ENCODE results near the gene C7. TPM values are rescaled to one million over a fixed set of nuclear protein-coding genes. Genes with fewer than 3 reads are reported as not detected.
"Not testable (repeated sequence)": the region's sequence is repeated elsewhere in the genome, so short reads cannot be mapped to it uniquely, and the experiment has no call there.

The C7 gene
- total RNA-seq, 2 experiments from 2014 or later: not detected

DNA sequence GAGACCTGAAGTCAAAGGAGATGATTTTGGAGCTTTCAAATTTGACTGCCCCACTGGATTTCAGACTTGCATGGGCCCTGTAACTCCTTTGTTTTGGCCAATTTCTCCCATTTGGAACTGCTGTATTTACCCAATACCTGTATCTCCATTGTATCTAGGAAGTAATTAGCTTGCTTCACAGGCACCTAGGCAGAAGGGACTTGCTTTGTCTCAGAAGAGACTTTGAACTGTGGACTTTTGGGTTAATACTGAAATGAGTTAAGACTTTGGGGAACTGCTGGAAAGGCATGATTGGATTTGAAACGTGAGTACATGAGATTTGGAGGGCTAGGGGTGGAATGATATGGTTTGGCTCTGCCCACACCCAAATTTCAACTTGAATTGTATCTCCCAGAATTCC is 26.2 kb upstream of the C7 start:
- H3K4me3 Mint-ChIP-seq; intact Hi-C loops (cut with micrococcal nuclease); H3K27me3 Mint-ChIP-seq (ENCODE audit: low read depth); H3K36me3 Mint-ChIP-seq (ENCODE audit: low read depth); H3K27ac Mint-ChIP-seq; H3K9me3 Mint-ChIP-seq; DNase-seq; H3K4me1 Mint-ChIP-seq (ENCODE audit: low read depth): not testable (repeated sequence)
- CTCF ChIA-PET: interaction anchor here (1.2 kb wide), 1 partner anchor 923 kb away, joined by 3 read pairs; no protein-coding TSS in a partner anchor

DNA sequence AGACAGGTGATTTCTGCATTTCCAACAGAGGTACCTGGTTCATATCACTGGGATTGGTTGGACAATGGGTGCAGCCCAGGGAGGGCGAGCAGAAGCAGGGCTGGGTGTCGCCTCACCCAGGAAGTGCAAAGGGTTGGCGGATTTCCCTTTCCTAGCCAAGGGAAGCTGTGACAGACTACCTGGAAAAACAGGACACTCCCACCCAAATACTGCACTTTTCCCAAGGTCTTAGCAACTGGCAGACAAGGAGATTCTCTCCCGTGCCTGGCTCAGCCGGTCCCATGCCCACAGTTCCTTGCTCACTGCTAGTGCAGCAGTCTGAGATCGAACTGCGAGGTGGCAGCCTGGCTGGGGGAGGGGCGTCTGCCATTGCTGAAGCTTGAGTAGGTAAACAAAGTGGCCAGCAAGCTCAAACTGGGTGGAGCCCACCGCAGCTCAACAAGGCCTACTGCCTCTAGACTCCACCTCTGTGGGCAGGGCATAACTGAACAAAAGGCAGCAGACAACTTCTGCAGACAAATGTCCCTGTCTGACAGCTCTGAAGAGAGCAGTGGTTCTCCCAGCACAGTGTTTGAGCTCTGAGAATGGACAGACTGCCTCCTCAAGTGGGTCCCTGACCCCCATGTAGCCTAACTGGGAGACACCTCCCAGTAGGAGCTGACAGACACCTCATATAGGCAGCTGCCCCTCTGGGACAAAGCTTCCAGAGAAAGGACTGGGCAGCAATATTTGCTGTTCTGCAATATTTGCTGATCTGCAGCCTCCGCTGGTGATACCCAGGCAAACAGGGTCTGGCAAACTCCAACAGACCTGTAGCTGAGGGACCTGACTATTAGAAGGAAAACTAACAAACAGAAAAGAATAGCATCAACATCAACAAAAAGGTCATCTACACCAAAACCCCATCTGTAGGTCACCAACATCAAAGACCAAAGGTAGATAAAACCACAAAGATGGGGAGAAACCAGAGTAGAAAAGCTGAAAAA is 13.6 kb upstream of the C7 start:
- H3K9me3 Mint-ChIP-seq; H3K36me3 Mint-ChIP-seq (ENCODE audit: low read depth); H3K4me3 Mint-ChIP-seq; H3K27me3 Mint-ChIP-seq (ENCODE audit: low read depth); H3K27ac Mint-ChIP-seq; DNase-seq; H3K4me1 Mint-ChIP-seq (ENCODE audit: low read depth); intact Hi-C loops (cut with micrococcal nuclease): not testable (repeated sequence)
- CTCF ChIA-PET: interaction anchor here (1.0 kb wide), 1 partner anchor 9 kb away, joined by 3 read pairs; no protein-coding TSS in a partner anchor

DNA sequence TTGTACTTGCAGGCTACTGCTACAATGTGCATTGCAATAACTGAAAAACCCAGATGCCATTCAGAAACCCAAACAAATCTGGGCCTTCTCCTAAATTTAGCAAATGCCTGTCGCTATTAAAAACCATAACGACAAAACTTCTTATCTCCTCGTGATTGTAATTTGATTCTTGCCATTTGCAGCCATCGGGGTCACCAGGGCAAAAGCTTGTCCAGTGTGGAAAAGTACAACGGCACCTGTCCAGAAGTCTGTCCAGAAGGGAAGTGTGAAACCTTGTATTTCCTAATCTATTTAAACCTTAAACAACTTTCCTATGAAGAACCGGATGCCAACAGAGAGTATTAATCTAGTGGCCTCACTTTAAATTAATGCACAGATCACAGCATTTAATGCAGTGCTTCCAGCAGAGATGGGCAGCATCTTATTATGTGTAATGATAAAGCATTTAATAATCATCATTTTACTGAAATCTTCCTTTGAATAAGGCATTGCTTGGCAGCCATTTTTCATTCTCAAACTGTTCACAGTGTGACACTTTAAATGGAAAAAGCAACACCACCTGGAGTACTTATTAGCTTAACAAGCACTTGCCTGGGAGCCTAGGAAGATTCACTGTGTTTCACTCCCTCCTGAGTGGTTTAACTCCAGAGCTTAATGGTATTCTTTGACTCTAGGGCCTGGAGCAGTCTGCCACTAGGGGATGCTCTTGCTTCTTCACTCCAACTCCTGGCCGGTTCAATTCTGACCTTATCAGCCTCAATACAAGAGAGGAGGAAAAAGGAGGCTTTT is 4.9 kb upstream of the C7 start:
- H3K9me3 Mint-ChIP-seq: no peaks in the 10 kb centered on the region
- H3K4me1 Mint-ChIP-seq (ENCODE audit: low read depth): no peaks in the 10 kb centered on the region
- CTCF ChIA-PET: interaction anchor here (0.5 to 1.6 kb wide), 17 partner anchors 8 to 1327 kb away, joined by 3 to 6 read pairs (median 3); partner anchors contain the start of gene PLCXD3
- no peak overlapping the region for H3K4me3 Mint-ChIP-seq
- peak; percentile 62 for DNase-seq
- H3K27ac Mint-ChIP-seq: no peak overlapping the region
- intact Hi-C loops (cut with micrococcal nuclease): loop anchor here (1.0 to 5.0 kb wide), 3 partner anchors 618 to 1153 kb away; no protein-coding TSS in a partner anchor
- no peaks in the 10 kb centered on the region for H3K27me3 Mint-ChIP-seq (ENCODE audit: low read depth)
- no peaks in the 10 kb centered on the region for H3K36me3 Mint-ChIP-seq (ENCODE audit: low read depth)

DNA sequence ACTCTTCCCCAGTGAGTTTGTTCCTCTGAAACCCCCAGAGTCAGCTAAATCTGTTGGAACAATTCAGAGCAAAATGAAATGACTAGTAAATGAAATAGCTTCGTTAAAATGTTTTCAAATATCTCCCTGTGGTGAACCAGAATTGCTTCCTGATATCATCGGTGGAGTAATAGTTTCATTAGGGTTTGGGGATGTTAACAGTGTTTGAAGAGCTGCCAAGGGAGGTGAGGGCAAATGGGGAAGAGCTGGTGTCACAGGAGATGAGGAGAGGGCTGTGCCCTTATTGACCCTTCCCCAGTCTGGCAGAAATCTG is 4.3 kb upstream of the C7 start:
- Mint-ChIP-seq H3K4me3 (no peak overlapping the region), H3K4me1 (ENCODE audit: low read depth) (no peaks in the 10 kb centered on the region), H3K27ac (no peak overlapping the region), H3K9me3 (no peaks in the 10 kb centered on the region), H3K36me3 (ENCODE audit: low read depth) (no peaks in the 10 kb centered on the region), H3K27me3 (ENCODE audit: low read depth) (no peaks in the 10 kb centered on the region)
- intact Hi-C loops (cut with micrococcal nuclease): loop anchor here (1.0 to 5.0 kb wide), 3 partner anchors 617 to 1152 kb away; no protein-coding TSS in a partner anchor
- DNase-seq: no peak
- CTCF ChIA-PET: interaction anchor here (0.6 to 1.6 kb wide), 10 partner anchors 9 to 1327 kb away, joined by 3 to 6 read pairs (median 3); partner anchors contain the start of gene PLCXD3

DNA sequence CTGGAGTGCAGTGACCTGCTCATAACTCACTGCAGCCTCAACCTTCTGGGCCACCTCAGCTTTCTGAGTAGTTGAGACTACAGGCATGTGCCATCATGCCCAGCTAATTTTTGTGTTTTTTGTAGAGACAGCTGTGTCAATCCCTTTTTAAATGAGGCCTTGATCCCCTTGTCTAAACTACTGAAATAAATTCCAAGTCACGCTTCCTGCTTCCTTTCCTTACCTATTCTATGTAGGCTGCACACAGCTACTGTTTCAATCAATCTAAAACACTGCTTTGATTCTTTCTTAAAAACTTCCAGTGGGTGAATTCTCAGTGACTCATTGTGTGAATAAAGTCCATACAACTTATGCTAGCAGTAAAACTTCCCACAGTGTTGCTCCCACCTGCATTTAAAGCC is 2.9 kb upstream of the C7 start:
- intact Hi-C loops (cut with micrococcal nuclease): no loop called here
- CTCF ChIA-PET: no interaction called here
- Mint-ChIP-seq H3K4me1 (ENCODE audit: low read depth) (no peaks in the 10 kb centered on the region), H3K4me3 (no peak overlapping the region), H3K27me3 (ENCODE audit: low read depth) (peaks cover 3% of the 10 kb centered on the region), H3K36me3 (ENCODE audit: low read depth) (no peaks in the 10 kb centered on the region), H3K27ac (no peak overlapping the region), H3K9me3 (no peaks in the 10 kb centered on the region)
- no peak for DNase-seq

GRCh38 chr5:40909723-40910122 is 426 bp downstream of the C7 start:
- Mint-ChIP-seq H3K27me3 (ENCODE audit: low read depth) (peaks cover 10% of the 10 kb centered on the region), H3K4me1 (ENCODE audit: low read depth) (no peaks in the 10 kb centered on the region), H3K36me3 (ENCODE audit: low read depth) (no peaks in the 10 kb centered on the region), H3K27ac (no peak overlapping the region), H3K9me3 (no peaks in the 10 kb centered on the region), H3K4me3 (no peak overlapping the region)
- CTCF ChIA-PET: no interaction called here
- intact Hi-C loops (cut with micrococcal nuclease): no loop called here
- DNase-seq: no peak

GRCh38 chr5:40911266-40911665 is 2.0 kb downstream of the C7 start:
- no peaks in the 10 kb centered on the region for H3K9me3 Mint-ChIP-seq
- CTCF ChIA-PET: interaction anchor here (0.7 kb wide), 1 partner anchor 620 kb away, joined by 3 read pairs; no protein-coding TSS in a partner anchor
- no peaks in the 10 kb centered on the region for H3K4me1 Mint-ChIP-seq (ENCODE audit: low read depth)
- DNase-seq: no peak
- intact Hi-C loops (cut with micrococcal nuclease): no loop called here
- no peak overlapping the region for H3K27ac Mint-ChIP-seq
- H3K36me3 Mint-ChIP-seq (ENCODE audit: low read depth): no peaks in the 10 kb centered on the region
- H3K4me3 Mint-ChIP-seq: no peak overlapping the region
- peaks cover 13% of the 10 kb centered on the region for H3K27me3 Mint-ChIP-seq (ENCODE audit: low read depth)

DNA sequence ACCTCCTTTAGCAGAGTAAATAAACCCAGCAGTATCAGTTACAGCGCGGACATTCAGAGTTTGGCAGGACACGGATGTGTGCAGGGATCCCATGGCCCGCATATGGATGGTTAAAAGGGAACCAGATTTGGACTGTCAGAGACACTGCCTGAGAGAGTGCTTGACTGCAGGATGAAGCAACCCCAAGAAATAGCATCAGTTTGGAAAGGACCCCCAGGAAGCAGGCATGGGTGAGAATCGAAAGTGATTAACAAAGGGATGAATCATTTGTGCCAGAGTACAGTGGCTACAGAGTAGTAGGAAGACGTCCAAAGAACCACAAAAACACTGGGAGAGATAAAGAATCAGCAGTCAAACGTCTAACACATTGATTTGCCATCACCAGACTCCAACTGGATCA is 5.5 kb downstream of the C7 start:
- Mint-ChIP-seq H3K9me3 (no peaks in the 10 kb centered on the region), H3K4me3 (no peak overlapping the region), H3K27ac (no peak overlapping the region), H3K36me3 (ENCODE audit: low read depth) (no peaks in the 10 kb centered on the region), H3K4me1 (ENCODE audit: low read depth) (no peaks in the 10 kb centered on the region), H3K27me3 (ENCODE audit: low read depth) (peaks cover 23% of the 10 kb centered on the region)
- intact Hi-C loops (cut with micrococcal nuclease): no loop called here
- CTCF ChIA-PET: interaction anchor here (0.6 kb wide), 1 partner anchor 726 kb away, joined by 3 read pairs; no protein-coding TSS in a partner anchor
- no peak for DNase-seq

- Mint-ChIP-seq H3K27ac (no peak overlapping the region), H3K36me3 (ENCODE audit: low read depth) (no peaks in the 10 kb centered on the region), H3K9me3 (no peaks in the 10 kb centered on the region), H3K4me1 (ENCODE audit: low read depth) (no peaks in the 10 kb centered on the region), H3K4me3 (no peak overlapping the region), H3K27me3 (ENCODE audit: low read depth) (peaks cover 23% of the 10 kb centered on the region)
- DNase-seq: no peak
- intact Hi-C loops (cut with micrococcal nuclease): no loop called here
- CTCF ChIA-PET: no interaction called here
Observed at GRCh38 chr5:40915341-40915926, 6.1 kb downstream of the C7 start.

- no peak overlapping the region for H3K27ac Mint-ChIP-seq
- H3K27me3 Mint-ChIP-seq (ENCODE audit: low read depth): peaks cover 21% of the 10 kb centered on the region
- H3K9me3 Mint-ChIP-seq: no peaks in the 10 kb centered on the region
- no peak overlapping the region for H3K4me3 Mint-ChIP-seq
- CTCF ChIA-PET: interaction anchor here (0.6 kb wide), 1 partner anchor 928 kb away, joined by 7 read pairs; no protein-coding TSS in a partner anchor
- H3K36me3 Mint-ChIP-seq (ENCODE audit: low read depth): no peaks in the 10 kb centered on the region
- DNase-seq: no peak
- intact Hi-C loops (cut with micrococcal nuclease): no loop called here
- no peaks in the 10 kb centered on the region for H3K4me1 Mint-ChIP-seq (ENCODE audit: low read depth)
Observed at GRCh38 chr5:40916226-40916625, 6.9 kb downstream of the C7 start.

DNA sequence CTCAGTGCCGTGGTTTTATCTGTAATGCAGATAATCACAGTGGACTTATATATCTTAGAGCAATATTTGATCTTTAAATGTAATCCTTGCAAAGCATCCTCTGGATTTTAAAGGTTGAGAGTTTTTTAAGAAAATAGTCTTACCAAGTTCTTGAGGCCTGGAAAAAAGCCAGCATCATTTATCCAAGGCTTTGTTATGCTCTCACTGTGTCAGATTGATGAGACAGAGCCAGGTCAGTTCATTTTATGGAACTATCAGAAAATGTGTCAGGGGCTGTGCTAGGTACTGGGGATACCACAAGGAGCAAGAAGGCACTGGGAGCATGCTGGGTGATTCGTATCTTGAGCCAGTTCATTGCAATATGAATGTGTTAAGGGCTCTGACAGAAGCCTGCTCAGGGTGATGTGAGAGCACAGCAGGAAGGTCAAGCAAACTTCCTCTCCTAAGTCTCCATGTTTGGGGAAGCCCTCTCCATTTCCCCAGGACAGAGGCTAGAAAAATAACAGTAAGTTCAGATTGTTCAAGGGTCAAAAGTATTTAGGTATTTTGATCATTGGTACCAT is 19.7 kb downstream of the C7 start:
- Mint-ChIP-seq H3K27me3 (ENCODE audit: low read depth) (no peaks in the 10 kb centered on the region), H3K36me3 (ENCODE audit: low read depth) (no peaks in the 10 kb centered on the region), H3K4me3 (no peak overlapping the region), H3K9me3 (peaks cover 12% of the 10 kb centered on the region), H3K27ac (no peak overlapping the region), H3K4me1 (ENCODE audit: low read depth) (no peaks in the 10 kb centered on the region)
- intact Hi-C loops (cut with micrococcal nuclease): no loop called here
- CTCF ChIA-PET: no interaction called here
- DNase-seq: no peak

DNA sequence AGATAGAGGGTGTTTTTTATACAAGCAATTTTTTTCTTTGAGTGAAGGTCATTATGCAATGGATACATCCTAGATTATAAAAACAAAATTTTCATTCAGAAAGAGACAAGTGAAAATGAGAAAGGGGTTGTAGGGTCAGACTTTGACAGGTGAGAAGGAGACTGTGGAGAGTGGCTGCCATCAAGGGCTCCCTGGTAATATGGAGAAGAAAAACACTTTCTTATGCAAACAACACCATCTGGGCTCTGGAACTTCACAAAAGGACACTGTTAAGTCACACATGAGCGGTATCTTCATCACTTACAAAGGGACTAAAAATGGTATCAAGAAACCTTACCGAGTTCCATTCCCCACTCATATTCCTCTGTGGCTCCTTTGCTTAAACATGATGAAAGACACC is 23.5 kb downstream of the C7 start:
- Mint-ChIP-seq H3K4me1 (ENCODE audit: low read depth) (no peaks in the 10 kb centered on the region), H3K4me3 (no peak overlapping the region), H3K36me3 (ENCODE audit: low read depth) (no peaks in the 10 kb centered on the region), H3K27ac (no peak overlapping the region), H3K9me3 (no peaks in the 10 kb centered on the region), H3K27me3 (ENCODE audit: low read depth) (peaks cover 2% of the 10 kb centered on the region)
- no peak for DNase-seq
- CTCF ChIA-PET: no interaction called here
- intact Hi-C loops (cut with micrococcal nuclease): no loop called here
